Measurements from ENCODE around the gene DFFA.
A peak's percentile ranks its signal among the peaks of the same experiment; 100 is the strongest.

DFFA gene

DNA sequence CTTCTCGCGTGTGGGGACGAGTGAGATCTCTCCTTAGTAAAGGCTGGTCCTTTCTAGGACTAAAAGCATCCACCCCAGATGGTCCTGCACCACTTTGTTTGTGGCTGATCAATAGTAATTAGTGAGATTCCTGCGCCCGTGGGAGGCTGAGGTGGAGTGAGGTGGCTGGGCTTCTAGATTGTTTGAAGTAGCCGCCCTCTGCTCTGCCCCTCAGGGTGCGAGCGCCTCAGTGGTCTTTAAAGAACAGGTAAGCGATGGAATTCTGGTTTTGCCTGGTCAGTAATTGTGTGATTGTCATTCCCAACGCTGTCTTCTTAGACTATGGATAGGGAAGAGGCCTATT, 23.1 kb upstream of the DFFA start:
- Histone ChIP-seq H3K27me3 (no peaks in the 10 kb centered on the region), H3K4me1 (peaks cover 8% of the 10 kb centered on the region), H3K4me3 (ENCODE audit: low read depth, low read length) (no peak overlapping the region), H3K9me3 (no peaks in the 10 kb centered on the region), H3K36me3 (no peaks in the 10 kb centered on the region)
- TF ChIP-seq, protein P1, sequence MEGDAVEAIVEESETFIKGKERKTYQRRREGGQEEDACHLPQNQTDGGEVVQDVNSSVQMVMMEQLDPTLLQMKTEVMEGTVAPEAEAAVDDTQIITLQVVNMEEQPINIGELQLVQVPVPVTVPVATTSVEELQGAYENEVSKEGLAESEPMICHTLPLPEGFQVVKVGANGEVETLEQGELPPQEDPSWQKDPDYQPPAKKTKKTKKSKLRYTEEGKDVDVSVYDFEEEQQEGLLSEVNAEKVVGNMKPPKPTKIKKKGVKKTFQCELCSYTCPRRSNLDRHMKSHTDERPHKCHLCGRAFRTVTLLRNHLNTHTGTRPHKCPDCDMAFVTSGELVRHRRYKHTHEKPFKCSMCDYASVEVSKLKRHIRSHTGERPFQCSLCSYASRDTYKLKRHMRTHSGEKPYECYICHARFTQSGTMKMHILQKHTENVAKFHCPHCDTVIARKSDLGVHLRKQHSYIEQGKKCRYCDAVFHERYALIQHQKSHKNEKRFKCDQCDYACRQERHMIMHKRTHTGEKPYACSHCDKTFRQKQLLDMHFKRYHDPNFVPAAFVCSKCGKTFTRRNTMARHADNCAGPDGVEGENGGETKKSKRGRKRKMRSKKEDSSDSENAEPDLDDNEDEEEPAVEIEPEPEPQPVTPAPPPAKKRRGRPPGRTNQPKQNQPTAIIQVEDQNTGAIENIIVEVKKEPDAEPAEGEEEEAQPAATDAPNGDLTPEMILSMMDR (IDR thresholded peaks at IDR 0.05; ENCODE audit: low read depth, low read length) = no peak
- no peak for DNase-seq

DNA sequence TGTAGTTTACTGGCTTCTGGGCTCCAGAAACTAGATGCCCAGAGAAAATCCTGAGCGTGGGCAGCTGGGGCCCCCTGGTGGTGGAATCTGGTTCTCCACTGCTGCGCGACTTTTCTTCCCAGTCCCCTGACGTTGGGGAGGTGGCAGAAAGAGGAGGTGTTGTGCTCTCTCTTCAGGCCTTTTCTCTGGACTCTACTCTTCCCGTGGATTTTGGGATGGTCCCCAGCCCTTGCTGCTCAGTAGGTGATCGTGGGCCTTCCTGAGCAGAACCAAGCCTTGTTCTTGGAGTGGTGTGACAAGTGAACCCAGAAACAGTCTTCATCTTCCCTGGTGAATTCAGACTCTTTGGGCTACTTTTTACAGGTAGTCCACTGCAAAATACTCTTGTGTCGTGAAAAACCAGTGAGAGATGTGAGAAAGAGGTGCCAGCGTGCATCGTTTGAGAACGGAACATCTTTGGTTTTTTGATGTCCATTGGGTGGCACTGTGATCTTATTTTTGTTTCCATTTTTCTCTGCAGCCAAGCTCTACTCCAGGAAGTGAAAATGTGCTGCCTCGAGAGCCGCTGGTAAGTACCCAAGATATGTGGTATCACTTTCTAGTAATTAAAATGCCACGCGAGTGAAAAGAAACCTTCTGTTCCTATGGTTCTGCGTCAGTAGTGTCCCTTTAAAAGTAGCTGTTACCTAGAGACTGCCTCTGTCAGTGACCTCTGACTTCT, 22.6 kb upstream of the DFFA start:
- no peaks in the 10 kb centered on the region for H3K27me3 ChIP-seq
- peak; percentile 63 for DNase-seq
- H3K9me3 ChIP-seq = no peaks in the 10 kb centered on the region
- TF ChIP-seq, protein P1 (IDR thresholded peaks at IDR 0.05; ENCODE audit: low read depth, low read length) = peak; percentile 75
- peaks cover 8% of the 10 kb centered on the region for H3K4me1 ChIP-seq
- H3K4me3 ChIP-seq (ENCODE audit: low read depth, low read length) = peak overlapping the region; percentile 52
- no peaks in the 10 kb centered on the region for H3K36me3 ChIP-seq

- H3K27me3 ChIP-seq = no peaks in the 10 kb centered on the region
- H3K36me3 ChIP-seq = no peaks in the 10 kb centered on the region
- TF ChIP-seq, protein P1 (IDR thresholded peaks at IDR 0.05; ENCODE audit: low read depth, low read length) = no peak
- no peaks in the 10 kb centered on the region for H3K9me3 ChIP-seq
- DNase-seq = no peak
- H3K4me3 ChIP-seq (ENCODE audit: low read depth, low read length) = no peak overlapping the region
- peaks cover 8% of the 10 kb centered on the region for H3K4me1 ChIP-seq
These were observed 22.1 kb upstream of the DFFA start for GRCh38 chr1:10494418-10494753.

DNA sequence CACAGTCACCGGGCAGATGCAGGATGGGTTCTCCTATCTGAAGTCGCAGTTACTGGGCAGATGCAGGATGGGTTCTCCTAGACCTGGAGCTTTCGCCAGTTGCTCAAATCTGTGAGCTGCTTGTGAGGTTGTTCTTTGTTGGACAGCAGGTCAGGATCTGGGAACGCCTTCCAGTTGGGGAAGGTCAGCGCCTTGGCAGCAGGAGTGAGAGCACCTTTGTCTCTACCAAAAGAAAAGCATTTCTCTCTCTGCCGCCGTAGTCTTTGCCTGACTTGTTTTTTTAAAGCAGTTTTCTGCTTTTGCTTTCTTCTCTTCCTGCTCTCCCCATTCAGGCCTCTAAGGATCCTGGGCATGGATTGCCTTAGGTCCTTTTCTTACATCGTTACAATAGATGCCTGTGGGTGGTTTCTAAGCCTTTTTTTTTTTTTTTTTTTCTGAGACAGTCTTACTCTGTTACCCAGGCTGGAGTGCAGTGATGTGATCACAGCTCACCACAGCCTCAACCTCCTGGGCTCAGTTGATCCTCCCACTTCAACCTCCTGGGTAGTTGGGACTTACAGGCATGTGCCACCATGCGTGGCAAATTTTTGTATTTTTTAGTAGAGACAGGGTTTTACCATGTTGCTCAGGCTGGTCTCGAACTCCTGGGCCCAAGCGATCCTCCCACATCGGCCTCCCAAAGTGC, 18.1 kb upstream of the DFFA start:
- peaks cover 8% of the 10 kb centered on the region for H3K4me1 ChIP-seq
- no peaks in the 10 kb centered on the region for H3K9me3 ChIP-seq
- no peak for DNase-seq
- no peaks in the 10 kb centered on the region for H3K27me3 ChIP-seq
- TF ChIP-seq, protein P1 (IDR thresholded peaks at IDR 0.05; ENCODE audit: low read depth, low read length) = no peak
- no peak overlapping the region for H3K4me3 ChIP-seq (ENCODE audit: low read depth, low read length)
- no peaks in the 10 kb centered on the region for H3K36me3 ChIP-seq

- peaks cover 5% of the 10 kb centered on the region; the same call in 1 of the 2 replicates for H3K4me1 ChIP-seq
- no peak overlapping the region for H3K4me3 ChIP-seq (ENCODE audit: low read depth, low read length)
- DNase-seq = no peak
- no peaks in the 10 kb centered on the region for H3K9me3 ChIP-seq
- TF ChIP-seq, protein P1 (IDR thresholded peaks at IDR 0.05; ENCODE audit: low read depth, low read length) = no peak
- no peaks in the 10 kb centered on the region for H3K36me3 ChIP-seq
- H3K27me3 ChIP-seq = no peaks in the 10 kb centered on the region
These were observed 17.1 kb upstream of the DFFA start for GRCh38 chr1:10489291-10490055.

Data from BE2C (cell line).